GM12878 (cell line): ENCODE results near the gene GUCY2F. TPM values are rescaled to one million over a fixed set of nuclear protein-coding genes. Genes with fewer than 3 reads are reported as not detected.

Source experiments
- ATAC-seq: fragments of 200-7000 bp; cut with Tn5 transposase; 3 replicates; pipeline ENCODE4 v1.9.1; 2020; ENCODE audit warnings: mild to moderate bottlenecking, moderate library complexity
- BruUV-seq: library from RNA; stranded (reverse); fragments of 400-500 nt; replicated peaks from 2 replicates; lab custom pipeline; 2021; lab: Mats Ljungman, UMichigan
- CTCF ChIA-PET: fragments of 300-600 bp; sonication (Branson Sonifier 250); formaldehyde crosslinking; extraction: SDS; loops from one replicate; lab custom pipeline; 2021; ENCODE audit warnings: inconsistent platforms; lab: Yijun Ruan, JAX
- POLR2A ChIA-PET: fragments of 350-600 bp; formaldehyde crosslinking; extraction: SDS; loops from one replicate; lab custom pipeline; 2021; ENCODE audit warnings: inconsistent platforms; lab: Charles Lee
- RAD21 ChIA-PET: fragments of 300-600 bp; sonication (Branson Sonifier 250); formaldehyde crosslinking; loops from one replicate; lab custom pipeline; 2023; ENCODE audit warnings: antibody characterized with exemption; ENCODE audit not compliant: unreplicated experiment; lab: Charles Lee
- SMC1A ChIA-PET: fragments of 300-600 bp; sonication (Branson Sonifier 250); formaldehyde crosslinking; loops from one replicate; lab custom pipeline; 2023; ENCODE audit not compliant: unreplicated experiment, uncharacterized antibody; lab: Charles Lee
- DNase-seq: peaks from one replicate; pipeline ENCODE4 v3.0.0-alpha.2; 2011; ENCODE audit warnings: low read depth, low spot score
- FAIRE-seq: peaks from 3 replicates; lab custom pipeline; 2011; peaks lifted over from hg19 to GRCh38; lab: Jason Lieb, UNC
- H2AFZ ChIP-seq: 2 replicates; pipeline ENCODE4 v1.6.0; 2011; ENCODE audit warnings: low read depth, low read length, control low read depth; ENCODE audit not compliant: control insufficient read depth
- H3K27ac ChIP-seq: 2 replicates; pipeline ENCODE4 v1.5.1; 2011; ENCODE audit warnings: control low read depth; ENCODE audit not compliant: control insufficient read depth, insufficient read depth
- H3K27me3 ChIP-seq, 2 experiments: replicated peaks in 1 of 2; 2 replicates each; pipeline versions ENCODE4 v1.6.0 to v1.6.1; 2011; ENCODE audit warnings: low read length in 1 of 2; ENCODE audit not compliant: control insufficient read depth in 2 of 2, insufficient read depth in 2 of 2
- H3K36me3 ChIP-seq, 2 experiments: 2 replicates each; pipeline ENCODE4 v1.5.1; 2011; ENCODE audit warnings: low read length in 1 of 2; ENCODE audit not compliant: control insufficient read depth in 2 of 2, insufficient read depth in 2 of 2
- H3K4me1 ChIP-seq: 2 replicates; pipeline ENCODE4 v1.6.1; 2011; ENCODE audit warnings: mild to moderate bottlenecking, low read length, moderate library complexity, mixed read lengths; ENCODE audit not compliant: control insufficient read depth, insufficient read depth
- H3K4me2 ChIP-seq: 2 replicates; pipeline ENCODE4 v1.6.0; 2011; ENCODE audit warnings: control low read depth; ENCODE audit not compliant: control insufficient read depth, insufficient read depth
- H3K4me3 ChIP-seq: fragments of 200-600 bp; sonication (generic); 2 replicates; pipeline ENCODE4 v1.5.1; 2016
- H3K79me2 ChIP-seq: 2 replicates; pipeline ENCODE4 v1.6.0; 2011; ENCODE audit warnings: low read length; ENCODE audit not compliant: control insufficient read depth, insufficient read depth
- H3K9ac ChIP-seq: 2 replicates; pipeline ENCODE4 v1.8.0; 2011; ENCODE audit warnings: low read length, control low read depth, mixed read lengths; ENCODE audit not compliant: control insufficient read depth, insufficient read depth
- H3K9me3 ChIP-seq: replicated peaks from 3 replicates; pipeline ENCODE4 v1.5.1; 2011; ENCODE audit warnings: mild to moderate bottlenecking, low read length; ENCODE audit not compliant: control insufficient read depth, insufficient read depth
- H4K20me1 ChIP-seq: 2 replicates; pipeline ENCODE4 v1.6.0; 2011; ENCODE audit not compliant: control insufficient read depth, insufficient read depth
- ASH2L ChIP-seq: fragments of 300-600, 200-600 bp; sonication (generic); IDR thresholded peaks from 2 replicates; pipeline ENCODE4 v1.6.1; 2017; ENCODE audit warnings: low read depth, mild to moderate bottlenecking, borderline replicate concordance
- CHD1 ChIP-seq: IDR thresholded peaks from 2 replicates; pipeline ENCODE4 v1.6.1; 2012; ENCODE audit warnings: low read depth, low read length, improper control_type of control experiment
- CREM ChIP-seq: IDR thresholded peaks from 2 replicates; pipeline ENCODE4 v1.6.1; 2014; ENCODE audit warnings: antibody characterized with exemption, low read depth
- IKZF2 ChIP-seq, 2 experiments: fragments of 450-650 bp; IDR thresholded peaks; 2 replicates each; pipeline ENCODE4 v1.6.1; 2017; ENCODE audit warnings: mild to moderate bottlenecking in 2 of 2, moderate library complexity in 2 of 2
- NBN ChIP-seq: fragments of 450-650 bp; IDR thresholded peaks from 2 replicates; pipeline ENCODE4 v1.6.1; 2016
- NR2C1 ChIP-seq: fragments of 450-650 bp; IDR thresholded peaks from 2 replicates; pipeline ENCODE4 v1.6.1; 2017; ENCODE audit warnings: antibody characterized with exemption, mild to moderate bottlenecking, moderate library complexity
- NR2F1 ChIP-seq: fragments of 450-650 bp; conservative IDR thresholded peaks from 2 replicates; pipeline ENCODE4 v1.6.1; 2017; ENCODE audit warnings: mild to moderate bottlenecking
- NRF1 ChIP-seq: conservative IDR thresholded peaks from 2 replicates; pipeline ENCODE4 v1.6.1; 2011; ENCODE audit warnings: mild to moderate bottlenecking, low read depth, low read length, improper control_type of control experiment
- POLR2A ChIP-seq: IDR thresholded peaks from 2 replicates; pipeline ENCODE4 v1.6.1; 2011; ENCODE audit warnings: low read depth, mild to moderate bottlenecking, low read length
- RAD21 ChIP-seq: IDR thresholded peaks from 2 replicates; pipeline ENCODE4 v1.6.1; 2011; ENCODE audit warnings: mild to moderate bottlenecking, low read depth, low read length, moderate library complexity; ENCODE audit not compliant: insufficient read depth
- RFX5 ChIP-seq: IDR thresholded peaks from 2 replicates; pipeline ENCODE4 v1.6.1; 2011; ENCODE audit warnings: low read depth, low read length, improper control_type of control experiment
- SUPT20H ChIP-seq: IDR thresholded peaks from 2 replicates; pipeline ENCODE4 v1.6.1; 2011; ENCODE audit warnings: low read depth, mild to moderate bottlenecking, low read length, moderate library complexity, borderline replicate concordance; ENCODE audit not compliant: control insufficient read depth
- WGBS: methylation state at CpG from one replicate; pipeline ENCODE4 v1.1.6; 2016; ENCODE audit warnings: low lambda C conversion rate; ENCODE audit not compliant: insufficient replicate concordance, insufficient coverage; ENCODE audit errors: missing lambda C conversion rate; 5-methylcytosine and 5-hydroxymethylcytosine counted together
- in situ Hi-C: fragments of 300-500 bp; cut with MboI; formaldehyde crosslinking; loops from 9 replicates; pipeline ENCODE4 v1.14.3; 2018; ENCODE audit warnings: mixed read lengths
- intact Hi-C: fragments of 100-400 bp; cut with micrococcal nuclease; formaldehyde crosslinking; loops from one replicate; pipeline ENCODE4 v1.14.2; 2022; ENCODE audit not compliant: unreplicated experiment
- polyA plus RNA-seq, 11 experiments: library from polyadenylated mRNA; depleted of rRNA in 4 of 11; unstranded in 6 of 11; stranded (reverse) in 5 of 11; fragments of >200 nt; fragmentation: Nextera tagmentation in 4 of 11; fragmentation: Illumina TruSeq in 1 of 11; extraction: Ambion mirVana in 4 of 11; extraction: Trizol in 1 of 11; gene quantifications; 1 replicate in 1 of 11; 2 replicates in 10 of 11; pipeline versions ENCODE4 v1.2.1 to v1.2.3, GENCODE V29; 2011 to 2016; ENCODE audit warnings: inconsistent platforms in 2 of 11, missing spikeins in 2 of 11, low read depth in 1 of 11
- total RNA-seq, 4 experiments: library from RNA; depleted of rRNA in 3 of 4; stranded (reverse); fragments of >200 nt in 3 of 4; fragmentation: Illumina TruSeq in 1 of 4; extraction: Trizol in 1 of 4; gene quantifications; 2 replicates each; pipeline versions ENCODE4 v1.2.1 to v1.2.3, GENCODE V29; 2013 to 2021
- TF ChIP-seq, protein P1 (sequence below): IDR thresholded peaks from 2 replicates; pipeline ENCODE4 v1.6.1; 2012; ENCODE audit warnings: low read depth, low read length, improper control_type of control experiment
- TF ChIP-seq, protein P2 (sequence below): IDR thresholded peaks from 2 replicates; pipeline ENCODE4 v1.6.1; 2011; ENCODE audit warnings: borderline replicate concordance, low read depth, mild to moderate bottlenecking, moderate library complexity, low read length; ENCODE audit not compliant: insufficient read depth, poor library complexity, severe bottlenecking
- TF ChIP-seq, protein P3 (sequence below): fragments of 450-650 bp; IDR thresholded peaks from 2 replicates; pipeline ENCODE4 v1.6.1; 2017; ENCODE audit warnings: mild to moderate bottlenecking, moderate library complexity

The GUCY2F gene
- total and polyA plus RNA-seq, 10 of the 15 experiments (the other 5 are each of a cell fraction or from before 2014, with no cell fraction given), result not detected

GRCh38 chrX:109351557-109351956 lies 130.3 kb downstream of the GUCY2F start:
- no peaks in the 10 kb centered on the region for H3K36me3 ChIP-seq
- no peaks in the 10 kb centered on the region for H3K9me3 ChIP-seq
- TF ChIP-seq RFX5 (no peak), IKZF2 (IDR thresholded peaks at IDR 0.05) (no peak), NR2C1 (no peak), NBN (no peak), NRF1 (no peak), POLR2A (no peak), ASH2L (no peak), NR2F1 (no peak), CHD1 (no peak), CREM (no peak), SUPT20H (no peak), RAD21 (no peak)
- TF ChIP-seq, protein P1, sequence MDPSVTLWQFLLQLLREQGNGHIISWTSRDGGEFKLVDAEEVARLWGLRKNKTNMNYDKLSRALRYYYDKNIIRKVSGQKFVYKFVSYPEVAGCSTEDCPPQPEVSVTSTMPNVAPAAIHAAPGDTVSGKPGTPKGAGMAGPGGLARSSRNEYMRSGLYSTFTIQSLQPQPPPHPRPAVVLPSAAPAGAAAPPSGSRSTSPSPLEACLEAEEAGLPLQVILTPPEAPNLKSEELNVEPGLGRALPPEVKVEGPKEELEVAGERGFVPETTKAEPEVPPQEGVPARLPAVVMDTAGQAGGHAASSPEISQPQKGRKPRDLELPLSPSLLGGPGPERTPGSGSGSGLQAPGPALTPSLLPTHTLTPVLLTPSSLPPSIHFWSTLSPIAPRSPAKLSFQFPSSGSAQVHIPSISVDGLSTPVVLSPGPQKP, result no peak
- TF ChIP-seq, protein P2, sequence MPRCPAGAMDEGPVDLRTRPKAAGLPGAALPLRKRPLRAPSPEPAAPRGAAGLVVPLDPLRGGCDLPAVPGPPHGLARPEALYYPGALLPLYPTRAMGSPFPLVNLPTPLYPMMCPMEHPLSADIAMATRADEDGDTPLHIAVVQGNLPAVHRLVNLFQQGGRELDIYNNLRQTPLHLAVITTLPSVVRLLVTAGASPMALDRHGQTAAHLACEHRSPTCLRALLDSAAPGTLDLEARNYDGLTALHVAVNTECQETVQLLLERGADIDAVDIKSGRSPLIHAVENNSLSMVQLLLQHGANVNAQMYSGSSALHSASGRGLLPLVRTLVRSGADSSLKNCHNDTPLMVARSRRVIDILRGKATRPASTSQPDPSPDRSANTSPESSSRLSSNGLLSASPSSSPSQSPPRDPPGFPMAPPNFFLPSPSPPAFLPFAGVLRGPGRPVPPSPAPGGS, result no peak
- TF ChIP-seq, protein P3, sequence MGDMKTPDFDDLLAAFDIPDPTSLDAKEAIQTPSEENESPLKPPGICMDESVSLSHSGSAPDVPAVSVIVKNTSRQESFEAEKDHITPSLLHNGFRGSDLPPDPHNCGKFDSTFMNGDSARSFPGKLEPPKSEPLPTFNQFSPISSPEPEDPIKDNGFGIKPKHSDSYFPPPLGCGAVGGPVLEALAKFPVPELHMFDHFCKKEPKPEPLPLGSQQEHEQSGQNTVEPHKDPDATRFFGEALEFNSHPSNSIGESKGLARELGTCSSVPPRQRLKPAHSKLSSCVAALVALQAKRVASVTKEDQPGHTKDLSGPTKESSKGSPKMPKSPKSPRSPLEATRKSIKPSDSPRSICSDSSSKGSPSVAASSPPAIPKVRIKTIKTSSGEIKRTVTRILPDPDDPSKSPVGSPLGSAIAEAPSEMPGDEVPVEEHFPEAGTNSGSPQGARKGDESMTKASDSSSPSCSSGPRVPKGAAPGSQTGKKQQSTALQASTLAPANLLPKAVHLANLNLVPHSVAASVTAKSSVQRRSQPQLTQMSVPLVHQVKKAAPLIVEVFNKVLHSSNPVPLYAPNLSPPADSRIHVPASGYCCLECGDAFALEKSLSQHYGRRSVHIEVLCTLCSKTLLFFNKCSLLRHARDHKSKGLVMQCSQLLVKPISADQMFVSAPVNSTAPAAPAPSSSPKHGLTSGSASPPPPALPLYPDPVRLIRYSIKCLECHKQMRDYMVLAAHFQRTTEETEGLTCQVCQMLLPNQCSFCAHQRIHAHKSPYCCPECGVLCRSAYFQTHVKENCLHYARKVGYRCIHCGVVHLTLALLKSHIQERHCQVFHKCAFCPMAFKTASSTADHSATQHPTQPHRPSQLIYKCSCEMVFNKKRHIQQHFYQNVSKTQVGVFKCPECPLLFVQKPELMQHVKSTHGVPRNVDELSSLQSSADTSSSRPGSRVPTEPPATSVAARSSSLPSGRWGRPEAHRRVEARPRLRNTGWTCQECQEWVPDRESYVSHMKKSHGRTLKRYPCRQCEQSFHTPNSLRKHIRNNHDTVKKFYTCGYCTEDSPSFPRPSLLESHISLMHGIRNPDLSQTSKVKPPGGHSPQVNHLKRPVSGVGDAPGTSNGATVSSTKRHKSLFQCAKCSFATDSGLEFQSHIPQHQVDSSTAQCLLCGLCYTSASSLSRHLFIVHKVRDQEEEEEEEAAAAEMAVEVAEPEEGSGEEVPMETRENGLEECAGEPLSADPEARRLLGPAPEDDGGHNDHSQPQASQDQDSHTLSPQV, result no peak
- no peak for FAIRE-seq
- ChIA-PET CTCF (no interaction called here), RAD21 (interaction anchor here (1.5 kb wide), 1 partner anchor 15 kb away, joined by 3 read pairs; no protein-coding TSS in a partner anchor), SMC1A (interaction anchor here (0.9 to 1.7 kb wide), 3 partner anchors 9 to 50 kb away, joined by 3 read pairs; no protein-coding TSS in a partner anchor), POLR2A (no interaction called here)
- no peak for DNase-seq
- no peaks in the 10 kb centered on the region for H4K20me1 ChIP-seq
- BruUV-seq, result no TSS peak
- no peak overlapping the region for H3K27ac ChIP-seq
- no peak overlapping the region for H3K9ac ChIP-seq
- in situ Hi-C loops (no loop called here), intact Hi-C loops (no loop called here)
- no peak overlapping the region for H3K4me3 ChIP-seq
- no peaks in the 10 kb centered on the region for H3K79me2 ChIP-seq
- no peak for ATAC-seq
- H3K4me1 ChIP-seq, result no peaks in the 10 kb centered on the region
- WGBS, result 75% methylated on average over 3 of the region's 3 CpGs
- no peak overlapping the region for H3K4me2 ChIP-seq
- no peaks in the 10 kb centered on the region for H3K27me3 ChIP-seq
- no peak overlapping the region for H2AFZ ChIP-seq
